Stimulated activated CD8-positive, alpha-beta memory T cell treated with anti-CD3 and anti-CD28 coated beads, Interleukin-7, amount 100 ng/mL, for 1 hour (primary cell): ENCODE measurements around the gene CARD8.

Source experiments
- DNase-seq, 2 donors: peaks; one replicate each; pipeline ENCODE4 v3.0.0-alpha.2; 2020; ENCODE audit warnings: low read depth in 2 of 2

Gene CARD8

DNA sequence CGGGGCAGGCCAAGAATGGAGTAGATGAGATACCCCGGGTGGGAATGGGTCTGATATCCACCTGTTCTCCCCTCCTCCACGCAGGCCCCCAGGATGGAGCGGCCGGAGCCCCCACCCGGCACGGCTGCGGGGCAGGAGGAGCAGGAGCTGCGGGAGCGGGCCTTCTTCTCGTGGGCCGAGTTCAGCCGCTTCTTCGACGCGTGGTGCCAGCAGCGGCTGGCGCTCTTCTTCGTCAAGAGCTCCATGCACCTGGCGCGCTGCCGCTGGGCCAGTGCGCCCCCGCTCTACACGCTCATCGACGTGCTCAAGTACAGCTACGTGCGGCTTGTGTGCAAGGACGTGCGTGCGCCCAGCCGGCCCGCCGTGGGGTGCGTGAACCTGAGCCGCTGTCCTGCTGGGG lies 84.0 kb downstream of the CARD8 start:
- DNase-seq, result no peak

DNA sequence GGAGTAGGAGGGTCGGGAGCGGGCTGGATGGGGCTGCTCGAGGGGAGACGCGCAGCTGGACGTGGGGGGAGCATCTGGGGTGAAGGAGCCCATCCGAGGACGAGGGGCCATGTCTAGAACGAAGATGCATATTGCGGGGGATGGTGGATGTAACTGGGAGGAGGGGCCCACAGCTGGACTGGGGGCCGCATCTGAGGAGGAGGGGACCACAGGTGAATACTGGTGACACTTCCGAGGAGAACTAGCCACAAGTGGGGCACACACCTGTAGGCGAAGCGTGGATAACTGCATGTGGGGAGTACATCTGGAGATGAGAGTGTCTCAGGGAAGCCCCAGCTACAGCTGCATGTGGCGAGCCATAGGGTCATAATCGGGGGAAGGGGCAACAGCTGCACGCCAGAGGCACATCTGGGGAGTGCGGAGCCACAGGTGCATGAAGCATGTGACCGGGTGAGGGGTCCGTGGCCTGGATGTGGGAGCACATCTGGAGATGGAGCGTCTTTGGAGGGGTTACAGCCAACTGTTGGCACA lies 84.8 kb downstream of the CARD8 start:
- DNase-seq, result no peak

DNA sequence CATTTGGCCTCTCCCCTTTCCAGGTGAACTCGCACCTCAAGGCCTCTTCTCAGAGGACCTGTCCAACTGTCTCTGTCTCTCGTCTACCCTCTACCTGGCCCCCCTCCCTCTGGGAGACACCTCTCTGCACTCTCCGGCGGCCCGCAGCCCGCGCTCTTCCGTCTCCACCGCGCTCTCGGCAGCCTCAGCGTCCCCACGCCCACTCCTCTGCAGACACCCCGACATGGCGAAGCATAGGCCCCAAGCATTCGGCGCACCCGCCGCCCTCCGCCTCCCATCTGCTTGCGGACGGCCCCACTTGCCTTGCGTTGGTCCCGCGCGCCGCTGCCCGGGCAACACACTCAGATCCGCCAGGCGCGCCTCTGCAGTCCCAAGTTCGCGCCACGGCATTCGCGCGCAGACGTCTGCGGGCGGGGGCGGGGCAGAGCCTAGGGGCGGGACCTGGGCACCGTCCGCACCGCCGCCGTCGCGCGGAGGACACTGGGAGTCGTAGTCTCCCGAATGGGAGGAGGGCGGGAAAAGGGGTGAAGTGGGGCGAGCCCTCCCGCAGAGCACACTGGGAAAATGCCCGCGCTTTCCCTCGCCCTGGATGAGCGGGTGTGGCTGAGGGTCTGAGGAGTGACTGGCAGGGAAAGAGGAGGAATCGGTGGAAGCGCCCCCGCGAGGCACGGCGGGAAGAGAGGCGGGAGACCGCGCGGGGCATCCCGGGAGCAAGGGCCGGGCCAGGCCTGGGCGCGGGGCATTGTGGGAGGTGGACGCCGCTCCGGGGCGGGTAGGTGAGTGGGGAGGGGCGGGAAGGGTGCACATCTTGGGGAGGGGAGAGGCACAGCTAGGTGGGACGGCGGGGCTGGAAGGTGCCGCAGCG lies 85.5 kb downstream of the CARD8 start, which contains the start of the genes LIG1 and ZSWIM9:
TSS of gene LIG1 (minus strand) at position 406 of the 865 bp plus-strand sequence. CDS start 4,778 bp downstream, outside the sequence.
TSS of gene ZSWIM9 (plus strand) at position 742 of the 865 bp plus-strand sequence. CDS start 1,123 bp downstream, outside the sequence.
- DNase-seq, result peak; percentile 80 to 83

DNA sequence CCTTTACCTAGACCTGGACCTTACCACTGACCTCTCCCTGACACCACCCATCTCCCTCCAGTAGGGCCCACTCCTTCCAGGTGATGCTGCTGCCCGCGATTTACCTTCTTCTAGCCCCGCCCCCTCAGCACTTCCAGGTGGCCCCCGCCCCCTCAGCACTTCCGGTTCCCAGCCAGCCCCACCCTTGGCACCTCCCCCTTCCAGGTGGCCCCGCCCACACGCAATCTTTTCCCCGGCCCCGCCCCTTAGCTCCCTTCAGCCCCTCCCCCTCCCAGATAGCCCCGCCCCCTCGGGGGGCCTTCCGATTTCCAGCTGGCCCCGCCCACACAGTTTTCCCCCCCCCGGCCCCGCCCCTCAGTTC lies 86.2 kb downstream of the CARD8 start:
- peak; percentile 84 to 94 for DNase-seq

DNA sequence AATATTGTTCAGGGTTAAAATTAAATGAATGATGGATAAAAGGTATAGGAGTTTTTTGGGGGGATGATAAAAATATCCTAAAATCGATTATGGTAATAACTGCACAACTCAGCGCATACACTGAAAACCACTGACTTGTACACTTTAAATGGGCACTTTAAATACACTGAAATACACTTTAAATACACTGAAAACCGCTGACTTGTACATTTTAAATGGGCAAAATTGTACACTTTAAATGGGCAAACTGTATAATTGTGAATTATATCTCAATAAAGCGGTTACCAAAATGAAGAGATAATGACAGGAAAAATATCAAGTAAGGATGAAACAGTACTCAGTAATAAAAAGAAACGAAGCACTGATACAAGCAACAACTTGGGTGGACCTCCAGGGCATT lies 87.0 kb downstream of the CARD8 start:
- no peak for DNase-seq

DNA sequence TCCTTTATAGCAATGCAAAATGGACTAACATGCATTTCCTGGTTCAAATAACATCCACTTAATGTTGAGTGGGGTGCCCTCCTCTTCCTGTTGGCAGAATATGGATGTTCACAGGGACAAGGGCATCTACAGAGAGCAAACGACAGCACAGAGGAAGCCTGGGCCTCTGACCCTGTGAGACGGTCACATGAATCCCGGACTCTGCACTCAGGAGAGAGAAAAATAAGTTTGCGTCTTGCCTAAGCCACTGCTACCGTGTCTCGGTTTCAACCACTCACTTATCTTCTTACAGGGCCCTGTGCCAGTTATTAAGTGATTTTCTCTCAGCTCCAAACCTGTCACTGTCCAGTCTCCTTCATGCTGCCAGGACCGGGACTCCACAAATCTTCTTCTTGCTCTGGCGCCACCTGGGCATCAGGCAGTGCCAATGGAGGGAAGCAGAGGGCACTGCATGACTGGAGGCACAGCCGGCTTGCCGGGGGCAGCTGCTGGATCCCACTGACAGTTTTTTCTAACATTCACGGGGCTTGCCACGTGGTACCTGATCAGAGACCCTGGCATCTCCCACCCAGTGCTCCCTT lies 97.4 kb downstream of the CARD8 start:
- no peak for DNase-seq
